Stimulated activated CD4-positive, alpha-beta T cell treated with anti-CD3 and anti-CD28 coated beads, Interleukin-1b, Interleukin-23, amount 100 ng/mL, for 24 hours (primary cell): ENCODE measurements around the gene ZNF236.

Experiments
- DNase-seq, 4 experiments: peaks; one replicate each; pipeline ENCODE4 v3.0.0-alpha.2; 2020; ENCODE audit warnings: low read depth in 4 of 4, low spot score in 1 of 4

The ZNF236 gene

GRCh38 chr18:76821356-76821874 lies 942 bp upstream of the ZNF236 start:
- DNase-seq, result no peak

GRCh38 chr18:76821875-76822505 lies 367 bp upstream of the ZNF236 start:
- DNase-seq, result peak; percentile 26 to 41 (median 36)

- no peak for DNase-seq
These were observed 793 bp downstream of the ZNF236 start for GRCh38 chr18:76823161-76823538.

GRCh38 chr18:76823587-76824011 lies 1.2 kb downstream of the ZNF236 start:
- DNase-seq, result no peak

- DNase-seq, result no peak
These were observed 1.9 kb downstream of the ZNF236 start for GRCh38 chr18:76824145-76824676.

- no peak for DNase-seq
These were observed 2.4 kb downstream of the ZNF236 start for GRCh38 chr18:76824754-76825153.

GRCh38 chr18:76827205-76828200 lies 5.1 kb downstream of the ZNF236 start:
- no peak for DNase-seq

GRCh38 chr18:76834379-76834778 lies 12.0 kb downstream of the ZNF236 start:
- no peak for DNase-seq

GRCh38 chr18:76835380-76835779 lies 13.0 kb downstream of the ZNF236 start:
- no peak for DNase-seq

- no peak for DNase-seq
These were observed 14.7 kb downstream of the ZNF236 start for GRCh38 chr18:76837071-76837470.

GRCh38 chr18:76838182-76838581 lies 15.8 kb downstream of the ZNF236 start:
- DNase-seq, result no peak

GRCh38 chr18:76839086-76839794 lies 16.9 kb downstream of the ZNF236 start:
- no peak for DNase-seq

- no peak for DNase-seq
These were observed 20.6 kb downstream of the ZNF236 start for GRCh38 chr18:76842837-76843530.

- DNase-seq, result no peak
These were observed 21.8 kb downstream of the ZNF236 start for GRCh38 chr18:76844144-76844543.

GRCh38 chr18:76844742-76845477 lies 22.6 kb downstream of the ZNF236 start:
- DNase-seq, result no peak

- no peak for DNase-seq
These were observed 23.9 kb downstream of the ZNF236 start for GRCh38 chr18:76846217-76846616.

GRCh38 chr18:76847916-76848315 lies 25.6 kb downstream of the ZNF236 start:
- DNase-seq, result no peak

GRCh38 chr18:76850112-76850511 lies 27.8 kb downstream of the ZNF236 start:
- DNase-seq, result no peak

GRCh38 chr18:76855594-76855993 lies 33.2 kb downstream of the ZNF236 start:
- DNase-seq, result no peak

- DNase-seq, result no peak
These were observed 35.1 kb downstream of the ZNF236 start for GRCh38 chr18:76857476-76857875.
